Loucy (cell line): ENCODE measurements around the gene ANXA8L1.
"Not testable (repeated sequence)": the region's sequence is repeated elsewhere in the genome, so short reads cannot be mapped to it uniquely, and the experiment has no call there.

Experiments used
- EZH2phosphoT487 ChIP-seq: fragments of 200-600 bp; IDR thresholded peaks from 2 replicates; pipeline ENCODE4 v1.6.1; 2018; ENCODE audit warnings: antibody characterized with exemption, mild to moderate bottlenecking, moderate library complexity, borderline replicate concordance
- TF ChIP-seq, protein P1 (sequence below): fragments of 200-600 bp; sonication (generic); conservative IDR thresholded peaks from 2 replicates; pipeline ENCODE4 v1.5.1; 2014; ENCODE audit warnings: mild to moderate bottlenecking, antibody characterized with exemption, low read length

DNA sequence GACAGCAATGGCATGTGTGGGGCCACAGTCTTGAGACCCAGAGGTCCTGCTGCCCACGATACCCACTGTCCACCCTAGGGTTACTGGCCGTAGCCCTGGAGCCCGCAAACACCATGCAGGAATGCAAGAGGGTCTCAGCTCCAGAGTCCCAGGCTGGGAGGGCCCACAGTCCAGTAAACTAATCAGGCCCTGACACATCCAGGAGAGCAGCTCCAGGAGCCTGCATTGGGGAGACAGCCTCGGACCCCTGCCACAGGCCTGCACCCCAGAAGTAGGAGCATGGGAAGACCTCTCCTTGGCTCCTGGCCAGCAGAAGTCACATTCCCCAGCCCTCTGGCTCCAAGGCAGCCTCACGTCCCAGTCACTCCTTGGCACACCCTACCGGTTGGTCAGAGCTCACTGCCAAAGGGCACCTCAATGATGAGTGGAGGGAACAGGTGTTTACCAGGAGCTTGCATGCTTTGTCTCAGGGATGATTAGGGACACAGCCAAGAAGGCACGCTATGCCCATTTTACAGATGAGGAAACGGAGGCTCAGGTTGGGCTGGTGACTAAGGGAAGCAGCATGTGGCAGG, 7.8 kb upstream of the ANXA8L1 start:
- not testable (repeated sequence) for TF ChIP-seq EZH2phosphoT487
- TF ChIP-seq, protein P1, sequence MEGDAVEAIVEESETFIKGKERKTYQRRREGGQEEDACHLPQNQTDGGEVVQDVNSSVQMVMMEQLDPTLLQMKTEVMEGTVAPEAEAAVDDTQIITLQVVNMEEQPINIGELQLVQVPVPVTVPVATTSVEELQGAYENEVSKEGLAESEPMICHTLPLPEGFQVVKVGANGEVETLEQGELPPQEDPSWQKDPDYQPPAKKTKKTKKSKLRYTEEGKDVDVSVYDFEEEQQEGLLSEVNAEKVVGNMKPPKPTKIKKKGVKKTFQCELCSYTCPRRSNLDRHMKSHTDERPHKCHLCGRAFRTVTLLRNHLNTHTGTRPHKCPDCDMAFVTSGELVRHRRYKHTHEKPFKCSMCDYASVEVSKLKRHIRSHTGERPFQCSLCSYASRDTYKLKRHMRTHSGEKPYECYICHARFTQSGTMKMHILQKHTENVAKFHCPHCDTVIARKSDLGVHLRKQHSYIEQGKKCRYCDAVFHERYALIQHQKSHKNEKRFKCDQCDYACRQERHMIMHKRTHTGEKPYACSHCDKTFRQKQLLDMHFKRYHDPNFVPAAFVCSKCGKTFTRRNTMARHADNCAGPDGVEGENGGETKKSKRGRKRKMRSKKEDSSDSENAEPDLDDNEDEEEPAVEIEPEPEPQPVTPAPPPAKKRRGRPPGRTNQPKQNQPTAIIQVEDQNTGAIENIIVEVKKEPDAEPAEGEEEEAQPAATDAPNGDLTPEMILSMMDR: not testable (repeated sequence)
